Inflammatory macrophage (primary cell): ENCODE data around the gene RNF39.
"Not testable (repeated sequence)": the region's sequence is repeated elsewhere in the genome, so short reads cannot be mapped to it uniquely, and the experiment has no call there.

Experiments
- DNase-seq, 2 donors: peaks; one replicate each; pipeline ENCODE4 v3.0.0-alpha.2; 2020 to 2022

RNF39 gene

GRCh38 chr6:30061092-30061857, 14.3 kb downstream of the RNF39 start, which contains the start of gene POLR1H:
POLR1H (plus strand) TSS chr6:30061265; CDS start chr6:30061525, 260 bp downstream.
- DNase-seq, result peak; percentile 97 to 98

GRCh38 chr6:30060606-30061091, 14.9 kb downstream of the RNF39 start:
- DNase-seq, result peak; percentile 66 to 83

- DNase-seq, result no peak
These were observed 20.1 kb downstream of the RNF39 start for GRCh38 chr6:30055513-30055912.

- no peak for DNase-seq
These were observed 21.9 kb downstream of the RNF39 start for GRCh38 chr6:30053682-30054081.

GRCh38 chr6:30047220-30047619, 28.3 kb downstream of the RNF39 start:
- peak; percentile 70 to 77 for DNase-seq

- no peak for DNase-seq
These were observed 30.9 kb downstream of the RNF39 start for GRCh38 chr6:30044630-30045029.

GRCh38 chr6:30043744-30044143, 31.8 kb downstream of the RNF39 start:
- no peak for DNase-seq

GRCh38 chr6:30042914-30043313, 32.7 kb downstream of the RNF39 start:
- DNase-seq, result no peak

GRCh38 chr6:30042476-30042875, 33.1 kb downstream of the RNF39 start:
- DNase-seq, result peak; percentile 68 to 85

GRCh38 chr6:30041821-30042220, 33.7 kb downstream of the RNF39 start:
- peak in 1 of 2 donors; percentile 21 for DNase-seq

- no peak for DNase-seq
These were observed 34.3 kb downstream of the RNF39 start for GRCh38 chr6:30041221-30041620.

- peak; percentile 24 to 34 for DNase-seq
These were observed 38.3 kb downstream of the RNF39 start for GRCh38 chr6:30037182-30037788.

- DNase-seq, result peak; percentile 36 to 52
These were observed 39.8 kb downstream of the RNF39 start for GRCh38 chr6:30035784-30036183.

GRCh38 chr6:30033440-30033839, 42.1 kb downstream of the RNF39 start:
- peak; percentile 86 to 90 for DNase-seq

GRCh38 chr6:30031381-30031780, 44.2 kb downstream of the RNF39 start:
- DNase-seq, result no peak

GRCh38 chr6:30029588-30029987, 46.0 kb downstream of the RNF39 start:
- peak; percentile 33 to 62 for DNase-seq

- no peak for DNase-seq
These were observed 50.4 kb downstream of the RNF39 start for GRCh38 chr6:30025186-30025585.

- not testable (repeated sequence) for DNase-seq
These were observed 52.9 kb downstream of the RNF39 start for GRCh38 chr6:30022712-30023111.

GRCh38 chr6:30022189-30022588, 53.4 kb downstream of the RNF39 start:
- no peak for DNase-seq

- peak in 1 of 2 donors; percentile 18 for DNase-seq
These were observed 54.9 kb downstream of the RNF39 start for GRCh38 chr6:30020626-30021025.
